ENCODE data around the gene FARS2. TPM values are rescaled to one million over a fixed set of nuclear protein-coding genes. Genes with fewer than 3 reads are reported as not detected.

The FARS2 gene
- total and polyA plus RNA-seq, 8 donors, result 15.1 to 20.3 (median 17.9) TPM

DNA sequence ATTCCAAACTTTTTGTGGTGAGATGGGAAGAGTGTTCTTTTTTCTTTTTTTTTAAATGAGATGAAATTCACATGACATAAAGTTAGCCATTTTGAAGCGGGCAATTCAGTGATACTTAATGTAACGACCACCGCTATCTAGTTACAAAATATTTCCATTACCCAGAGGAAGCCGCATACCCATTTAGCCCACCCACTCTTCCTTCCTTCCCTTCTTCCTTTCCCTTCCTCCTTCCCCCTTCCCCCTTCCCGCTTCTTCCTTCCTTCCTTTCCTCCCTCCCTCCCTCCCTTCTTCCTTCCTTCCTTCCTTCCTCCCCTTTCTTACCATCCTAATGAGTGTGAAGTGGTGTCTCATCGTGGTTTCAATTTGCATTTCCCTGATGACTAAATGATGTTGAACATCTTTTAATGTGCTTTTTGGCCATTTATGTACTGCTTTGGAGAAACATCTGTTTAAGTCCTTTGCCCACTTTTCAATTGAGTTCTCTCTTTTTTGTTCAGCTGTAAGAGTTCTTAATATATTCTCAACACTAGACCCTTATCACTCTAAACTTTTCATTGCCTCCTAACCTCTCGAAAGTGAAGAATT lies 371.1 kb downstream of the FARS2 start:
- Histone ChIP-seq H3K36me3 (no peaks in the 10 kb centered on the region), H3K4me3 (no peak overlapping the region), H3K4me1 (peaks cover 0 to under 1% of the 10 kb centered on the region in 2 donors), H3K27me3 (no peaks in the 10 kb centered on the region), H3K27ac (no peak overlapping the region), H3K9me3 (no peaks in the 10 kb centered on the region)
- TF ChIP-seq, protein P1, sequence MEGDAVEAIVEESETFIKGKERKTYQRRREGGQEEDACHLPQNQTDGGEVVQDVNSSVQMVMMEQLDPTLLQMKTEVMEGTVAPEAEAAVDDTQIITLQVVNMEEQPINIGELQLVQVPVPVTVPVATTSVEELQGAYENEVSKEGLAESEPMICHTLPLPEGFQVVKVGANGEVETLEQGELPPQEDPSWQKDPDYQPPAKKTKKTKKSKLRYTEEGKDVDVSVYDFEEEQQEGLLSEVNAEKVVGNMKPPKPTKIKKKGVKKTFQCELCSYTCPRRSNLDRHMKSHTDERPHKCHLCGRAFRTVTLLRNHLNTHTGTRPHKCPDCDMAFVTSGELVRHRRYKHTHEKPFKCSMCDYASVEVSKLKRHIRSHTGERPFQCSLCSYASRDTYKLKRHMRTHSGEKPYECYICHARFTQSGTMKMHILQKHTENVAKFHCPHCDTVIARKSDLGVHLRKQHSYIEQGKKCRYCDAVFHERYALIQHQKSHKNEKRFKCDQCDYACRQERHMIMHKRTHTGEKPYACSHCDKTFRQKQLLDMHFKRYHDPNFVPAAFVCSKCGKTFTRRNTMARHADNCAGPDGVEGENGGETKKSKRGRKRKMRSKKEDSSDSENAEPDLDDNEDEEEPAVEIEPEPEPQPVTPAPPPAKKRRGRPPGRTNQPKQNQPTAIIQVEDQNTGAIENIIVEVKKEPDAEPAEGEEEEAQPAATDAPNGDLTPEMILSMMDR (IDR thresholded peaks at IDR 0.05), result no peak
- intact Hi-C loops (cut with DNase I), result no loop called here
- no peak for ATAC-seq
- no peak for DNase-seq

DNA sequence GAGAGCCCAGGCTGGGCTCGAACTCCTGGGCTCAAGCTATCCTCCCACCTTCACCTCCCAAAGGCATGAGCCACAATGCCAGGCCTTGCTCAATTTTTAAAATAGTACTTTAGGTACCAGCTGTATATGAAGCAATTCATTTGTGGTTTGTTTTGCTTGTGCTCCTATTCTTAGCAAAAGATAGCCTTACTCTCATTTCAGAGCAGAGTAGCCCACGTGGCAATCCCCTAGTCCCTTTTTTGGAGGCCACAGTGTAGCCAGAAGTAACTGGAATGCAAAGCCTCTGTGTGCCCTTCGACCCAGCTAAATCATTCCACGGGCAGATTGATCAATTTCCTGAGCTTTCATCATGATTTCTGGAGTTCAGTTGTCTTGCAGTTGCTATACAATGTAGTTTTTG lies 373.2 kb downstream of the FARS2 start:
- Histone ChIP-seq H3K4me3 (no peak overlapping the region), H3K4me1 (no peaks in the 10 kb centered on the region), H3K27me3 (no peaks in the 10 kb centered on the region), H3K9me3 (peaks cover 0 to under 1% of the 10 kb centered on the region in 2 donors), H3K27ac (no peak overlapping the region), H3K36me3 (no peaks in the 10 kb centered on the region)
- ATAC-seq, result no peak
- TF ChIP-seq, protein P1 (IDR thresholded peaks at IDR 0.05), result no peak
- intact Hi-C loops (cut with DNase I), result no loop called here
- no peak for DNase-seq

GRCh38 chr6:5636210-5637030 lies 375.1 kb downstream of the FARS2 start:
- TF ChIP-seq, protein P1 (IDR thresholded peaks at IDR 0.05), result no peak
- DNase-seq (no peak), ATAC-seq (no peak)
- Histone ChIP-seq H3K27me3 (no peaks in the 10 kb centered on the region), H3K9me3 (peaks cover 0 to 18% of the 10 kb centered on the region in 2 donors), H3K4me1 (no peaks in the 10 kb centered on the region), H3K27ac (no peak overlapping the region), H3K4me3 (no peak overlapping the region), H3K36me3 (peaks cover 0 to 6% of the 10 kb centered on the region in 2 donors)
- intact Hi-C loops (cut with DNase I), result no loop called here

DNA sequence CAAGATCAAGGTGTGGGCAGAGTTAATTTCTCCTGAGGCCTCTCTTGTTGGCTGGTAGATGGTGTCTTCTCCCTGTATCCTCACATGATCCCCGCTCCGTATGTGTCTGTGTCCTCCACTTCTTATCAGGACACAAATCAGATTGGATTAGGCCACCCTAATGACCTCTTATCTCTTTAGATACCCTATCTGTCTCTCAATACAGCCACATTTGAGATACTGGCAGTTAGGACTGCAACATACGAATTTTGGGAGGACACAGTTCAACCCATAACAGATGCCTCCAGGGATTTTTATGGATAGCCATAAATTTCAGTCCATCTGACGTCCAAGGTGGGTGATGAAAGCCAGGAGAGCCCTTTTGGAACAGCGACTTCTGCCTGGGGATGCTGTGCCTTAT lies 376.4 kb downstream of the FARS2 start:
- Histone ChIP-seq H3K4me3 (no peak overlapping the region), H3K27ac (no peak overlapping the region), H3K4me1 (no peaks in the 10 kb centered on the region), H3K27me3 (no peaks in the 10 kb centered on the region), H3K36me3 (peaks cover 0 to 6% of the 10 kb centered on the region in 2 donors), H3K9me3 (peaks cover 0 to 19% of the 10 kb centered on the region in 2 donors)
- TF ChIP-seq, protein P1 (IDR thresholded peaks at IDR 0.05), result no peak
- intact Hi-C loops (cut with DNase I), result no loop called here
- ATAC-seq (no peak), DNase-seq (no peak)

DNA sequence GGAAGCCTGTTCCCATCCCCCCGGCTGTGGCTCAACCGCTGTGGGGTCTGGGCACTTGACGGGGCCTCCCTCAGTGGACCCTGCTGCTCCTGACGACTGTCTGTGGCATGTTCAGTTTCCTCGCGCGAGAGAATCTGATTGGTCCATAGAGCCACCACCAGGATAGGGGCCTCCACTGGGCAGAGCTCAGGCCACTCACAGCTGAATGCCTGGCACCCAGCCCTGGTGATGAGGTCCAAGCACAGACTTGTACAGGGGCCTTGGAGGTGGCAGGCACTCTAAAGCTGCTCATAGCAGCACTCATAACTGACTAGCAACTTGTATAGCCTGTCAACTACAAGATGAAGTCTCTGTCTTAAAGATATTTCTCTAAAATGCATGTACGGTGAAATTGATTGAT lies 377.4 kb downstream of the FARS2 start:
- H3K27ac ChIP-seq, result no peak overlapping the region
- peaks cover 0 to 19% of the 10 kb centered on the region in 2 donors for H3K9me3 ChIP-seq
- no peaks in the 10 kb centered on the region for H3K4me1 ChIP-seq
- H3K36me3 ChIP-seq, result peaks cover 0 to 6% of the 10 kb centered on the region in 2 donors
- no peaks in the 10 kb centered on the region for H3K27me3 ChIP-seq
- intact Hi-C loops (cut with DNase I), result no loop called here
- no peak for DNase-seq
- no peak overlapping the region for H3K4me3 ChIP-seq
- no peak for ATAC-seq
- TF ChIP-seq, protein P1 (IDR thresholded peaks at IDR 0.05), result no peak
